GM18498 (cell line): ENCODE measurements around the gene CDX4.
"Not testable (repeated sequence)": the region's sequence is repeated elsewhere in the genome, so short reads cannot be mapped to it uniquely, and the experiment has no call there.

Source experiments
- ATAC-seq: cut with Tn5 transposase; IDR thresholded peaks from one replicate; pipeline ENCODE4 v1.9.1; 2021; ENCODE audit warnings: mild to moderate bottlenecking, moderate library complexity; ENCODE audit not compliant: unreplicated experiment

The CDX4 gene

DNA sequence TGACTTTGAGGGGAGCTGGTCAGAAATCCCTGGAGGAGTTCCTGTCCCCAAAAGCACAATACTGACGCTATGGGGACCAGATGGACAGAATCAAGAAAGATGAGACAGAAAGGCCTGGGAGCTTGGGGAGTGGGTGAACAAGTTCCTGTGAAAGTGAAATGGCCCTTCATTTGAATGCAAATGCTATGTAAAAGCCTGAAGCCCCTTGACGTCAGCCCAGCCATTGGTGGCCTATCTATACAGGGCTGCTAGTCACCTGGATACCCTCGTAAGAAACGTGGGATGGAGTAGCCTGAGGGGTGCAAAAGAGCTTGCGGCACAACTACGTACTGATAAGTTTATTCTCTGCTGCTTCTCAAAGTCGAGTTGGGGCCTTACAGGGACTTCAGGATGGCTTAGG, at the start of gene CDX4:
CDX4 (plus strand) TSS at position 223 of the 400 bp plus-strand sequence. CDS start 201 bp downstream, outside the sequence.
- no peak for ATAC-seq

- no peak for ATAC-seq
Observed at GRCh38 chrX:73398185-73398914, 48.5 kb upstream of the CDX4 start.

DNA sequence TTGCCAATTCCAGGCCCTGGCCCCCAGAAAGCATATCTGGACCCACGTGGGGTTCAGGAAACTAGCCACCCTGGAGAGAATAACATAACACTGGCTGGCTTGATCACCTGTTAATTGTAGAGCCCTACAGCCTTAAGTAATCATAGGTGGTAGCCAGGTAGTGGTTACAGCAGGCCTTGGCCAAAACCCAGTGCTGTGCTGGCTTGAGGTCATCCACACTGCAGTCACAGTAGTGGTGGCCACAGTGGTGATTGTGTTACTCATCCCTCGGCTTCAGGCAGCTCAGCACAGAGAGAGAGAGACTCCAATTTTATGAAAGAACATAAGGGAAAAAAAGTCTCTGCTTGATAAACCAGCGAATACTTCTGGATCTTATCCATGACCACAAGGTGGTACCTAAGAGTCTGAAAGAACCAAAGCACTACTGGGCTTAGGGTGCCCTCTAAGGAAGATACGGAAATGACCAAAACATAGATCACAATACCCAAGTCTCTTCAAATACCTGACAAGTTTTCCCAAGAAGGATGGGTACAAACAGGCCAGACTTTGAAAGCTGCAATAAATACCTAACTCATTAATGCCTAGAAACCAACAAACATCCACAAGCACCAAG, 46.6 kb upstream of the CDX4 start:
- no peak for ATAC-seq

- ATAC-seq = no peak
Observed at GRCh38 chrX:73401591-73402266, 45.1 kb upstream of the CDX4 start.

DNA sequence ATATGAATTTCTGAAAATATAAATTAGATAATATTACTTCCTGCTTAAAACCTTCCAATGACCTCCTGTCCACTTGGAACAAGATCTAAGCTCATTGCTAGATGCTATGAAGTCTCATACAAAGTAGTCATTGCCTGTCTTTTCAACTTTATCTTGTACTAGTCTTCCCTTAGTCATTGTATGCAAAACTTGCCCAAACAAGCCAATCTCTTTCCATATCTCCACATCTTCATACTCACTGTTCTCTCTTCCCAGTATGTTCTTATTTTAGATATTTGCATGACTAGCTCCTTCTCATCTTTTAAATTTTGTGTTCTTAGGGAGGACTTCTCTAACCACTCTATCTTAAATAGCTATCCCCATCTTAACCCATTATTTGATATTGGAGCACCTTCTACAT, 33.9 kb upstream of the CDX4 start:
- no peak for ATAC-seq

- no peak for ATAC-seq
Observed at GRCh38 chrX:73447311-73447794, 500 bp downstream of the CDX4 start.

GRCh38 chrX:73448379-73448778, 1.5 kb downstream of the CDX4 start:
- ATAC-seq = no peak

DNA sequence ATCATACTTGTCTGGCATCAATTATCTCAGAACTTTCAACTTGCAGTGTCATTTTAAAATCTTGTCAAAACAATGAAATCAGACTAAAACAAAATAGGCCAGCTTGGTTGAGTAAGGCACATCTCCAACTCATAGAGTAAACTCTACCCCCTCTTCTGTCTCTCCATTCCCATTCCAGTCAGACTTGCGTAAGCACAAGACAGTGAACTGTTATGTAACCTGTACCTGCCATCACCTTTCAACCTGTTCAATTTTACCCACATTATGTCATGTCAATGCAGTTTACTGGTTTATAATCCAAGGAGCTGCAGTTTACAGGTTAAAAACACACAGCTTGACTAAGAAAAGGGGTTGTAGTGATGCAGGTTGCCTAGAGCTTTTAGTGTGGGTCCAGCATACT, 8.3 kb downstream of the CDX4 start:
- no peak for ATAC-seq

DNA sequence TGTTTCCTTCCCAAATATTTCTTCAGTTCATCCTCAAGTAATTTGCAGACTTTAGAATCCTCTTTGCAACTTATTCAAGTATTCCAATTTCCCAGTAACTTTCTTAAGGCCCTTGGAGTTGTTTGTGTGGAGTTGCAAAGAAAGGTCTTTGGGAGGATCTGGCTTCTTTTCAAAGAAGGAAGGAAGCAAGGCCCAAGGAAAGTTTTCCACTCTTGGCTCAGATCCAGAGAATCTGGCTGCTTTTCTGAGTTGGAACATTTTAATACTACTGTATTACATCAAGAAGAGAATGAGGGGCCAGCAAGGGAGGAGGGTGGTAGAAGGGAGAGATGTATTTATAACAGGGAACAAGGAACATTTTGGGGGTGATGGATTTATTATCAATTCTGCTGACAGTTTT, 10.5 kb downstream of the CDX4 start:
- ATAC-seq = no peak

DNA sequence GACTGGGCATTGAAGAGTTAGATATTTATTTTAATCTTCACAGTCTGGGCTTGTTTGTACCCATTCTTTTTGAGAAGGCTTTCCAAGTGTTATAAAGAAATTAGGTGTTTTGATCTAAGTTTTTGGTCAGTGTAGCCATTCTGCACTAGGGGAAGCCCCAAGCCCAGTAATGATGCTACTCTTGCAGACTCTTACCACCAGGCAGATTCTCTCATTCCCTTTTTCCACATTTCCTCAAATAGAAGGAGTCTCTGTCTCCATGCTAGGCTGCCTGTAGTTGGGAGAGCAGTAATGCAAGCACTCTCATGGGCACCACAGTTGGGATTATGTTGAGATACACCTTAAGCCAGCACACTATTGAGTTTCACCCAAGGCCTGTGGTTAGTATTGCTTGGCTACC, 21.5 kb downstream of the CDX4 start:
- no peak for ATAC-seq

DNA sequence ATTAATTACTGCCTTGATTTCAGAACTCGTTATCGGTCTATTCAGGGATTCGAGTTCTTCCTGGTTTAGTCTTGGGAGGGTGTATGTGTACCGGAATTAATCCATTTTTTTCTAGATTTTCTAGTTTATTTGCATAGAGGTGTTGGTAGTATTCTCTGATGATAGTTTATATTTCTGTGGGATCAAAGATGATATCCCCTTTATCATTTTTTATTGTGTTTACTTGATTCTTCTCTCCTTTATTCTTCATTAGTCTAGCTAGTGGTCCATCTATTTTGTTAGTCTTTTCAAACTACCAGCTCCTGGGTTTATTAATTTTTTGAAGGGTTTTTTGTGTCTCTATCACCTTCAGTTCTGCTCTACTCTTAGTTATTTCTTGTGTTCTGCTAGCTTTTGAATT, 32.1 kb downstream of the CDX4 start:
- ATAC-seq = no peak

GRCh38 chrX:73481521-73481920, 34.7 kb downstream of the CDX4 start:
- no peak for ATAC-seq

DNA sequence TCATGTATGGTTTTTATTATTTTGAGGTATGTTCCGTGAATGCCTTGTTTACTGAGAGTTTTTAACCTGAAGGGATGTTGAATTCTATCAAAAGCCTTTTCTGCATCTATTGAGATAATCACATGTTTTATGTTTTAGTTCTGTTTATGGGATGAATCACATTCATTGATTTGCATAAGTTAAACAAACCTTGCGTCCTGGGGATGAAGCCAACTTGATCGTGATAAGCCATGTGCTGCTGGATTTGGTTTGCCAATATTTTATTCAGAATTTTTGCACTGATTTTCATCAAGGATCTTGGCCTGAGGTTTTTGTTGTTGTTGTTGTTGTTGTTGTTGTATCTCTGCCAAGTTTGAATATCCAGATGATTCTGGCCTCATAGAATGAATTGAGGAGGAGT, 43.8 kb downstream of the CDX4 start:
- no peak for ATAC-seq

DNA sequence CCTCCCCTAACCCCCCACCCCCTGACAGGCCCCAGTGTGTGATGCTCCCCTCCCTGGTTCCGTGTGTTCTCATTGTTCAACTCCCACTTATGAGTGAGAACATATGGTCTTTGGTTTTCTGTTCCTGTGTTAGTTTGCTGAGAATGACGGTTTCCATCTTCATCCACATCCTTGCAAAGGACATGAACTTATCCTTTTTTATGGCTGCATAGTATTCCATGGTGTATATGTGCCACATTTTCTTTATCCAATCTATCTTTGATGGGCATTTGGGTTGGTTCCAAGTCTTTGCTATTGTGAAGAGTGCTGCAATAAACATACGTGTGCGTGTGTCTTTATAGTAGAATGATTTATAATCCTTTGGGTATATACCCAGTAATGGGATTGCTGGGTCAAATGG, 45.3 kb downstream of the CDX4 start:
- ATAC-seq = not testable (repeated sequence)
